Measurements from ENCODE around the gene HSD17B3.
"Not testable (repeated sequence)": the region's sequence is repeated elsewhere in the genome, so short reads cannot be mapped to it uniquely, and the experiment has no call there.

HSD17B3 gene

GRCh38 chr9:96309850-96310249, 7.9 kb upstream of the HSD17B3 start:
- no peak for DNase-seq (ENCODE audit: extremely low read depth in 1 of 2, low read depth in 1 of 2)

GRCh38 chr9:96306958-96307357, 5.0 kb upstream of the HSD17B3 start:
- DNase-seq (ENCODE audit: extremely low read depth in 1 of 2, low read depth in 1 of 2), result not testable (repeated sequence)

- DNase-seq (ENCODE audit: extremely low read depth in 1 of 2, low read depth in 1 of 2), result no peak
Observed at GRCh38 chr9:96305171-96305570, 3.2 kb upstream of the HSD17B3 start.

GRCh38 chr9:96304230-96304629, 2.3 kb upstream of the HSD17B3 start:
- no peak for DNase-seq (ENCODE audit: extremely low read depth in 1 of 2, low read depth in 1 of 2)

- no peak for DNase-seq (ENCODE audit: extremely low read depth in 1 of 2, low read depth in 1 of 2)
Observed at GRCh38 chr9:96299823-96300222, 2.2 kb downstream of the HSD17B3 start.

GRCh38 chr9:96294159-96294545, 7.8 kb downstream of the HSD17B3 start:
- no peak for DNase-seq (ENCODE audit: extremely low read depth in 1 of 2, low read depth in 1 of 2)

- DNase-seq (ENCODE audit: extremely low read depth in 1 of 2, low read depth in 1 of 2), result no peak
Observed at GRCh38 chr9:96293498-96294158, 8.3 kb downstream of the HSD17B3 start.

GRCh38 chr9:96289392-96289791, 12.6 kb downstream of the HSD17B3 start:
- DNase-seq (ENCODE audit: extremely low read depth in 1 of 2, low read depth in 1 of 2), result no peak

GRCh38 chr9:96281641-96282040, 20.3 kb downstream of the HSD17B3 start:
- no peak for DNase-seq (ENCODE audit: extremely low read depth in 1 of 2, low read depth in 1 of 2)

GRCh38 chr9:96279932-96280331, 22.0 kb downstream of the HSD17B3 start:
- no peak for DNase-seq (ENCODE audit: extremely low read depth in 1 of 2, low read depth in 1 of 2)

- no peak for DNase-seq (ENCODE audit: extremely low read depth in 1 of 2, low read depth in 1 of 2)
Observed at GRCh38 chr9:96274939-96275338, 27.0 kb downstream of the HSD17B3 start.

GRCh38 chr9:96270236-96270744, 31.7 kb downstream of the HSD17B3 start:
- no peak for DNase-seq (ENCODE audit: extremely low read depth in 1 of 2, low read depth in 1 of 2)

- DNase-seq (ENCODE audit: extremely low read depth in 1 of 2, low read depth in 1 of 2), result no peak
Observed at GRCh38 chr9:96258967-96259366, 43.0 kb downstream of the HSD17B3 start.

GRCh38 chr9:96256800-96257199, 45.2 kb downstream of the HSD17B3 start:
- DNase-seq (ENCODE audit: extremely low read depth in 1 of 2, low read depth in 1 of 2), result no peak

- no peak for DNase-seq (ENCODE audit: extremely low read depth in 1 of 2, low read depth in 1 of 2)
Observed at GRCh38 chr9:96255698-96256097, 46.3 kb downstream of the HSD17B3 start.

GRCh38 chr9:96253059-96253696, 48.8 kb downstream of the HSD17B3 start:
- no peak for DNase-seq (ENCODE audit: extremely low read depth in 1 of 2, low read depth in 1 of 2)

- DNase-seq (ENCODE audit: extremely low read depth in 1 of 2, low read depth in 1 of 2), result no peak
Observed at GRCh38 chr9:96251451-96251850, 50.5 kb downstream of the HSD17B3 start.

GRCh38 chr9:96249746-96250145, 52.2 kb downstream of the HSD17B3 start:
- DNase-seq (ENCODE audit: extremely low read depth in 1 of 2, low read depth in 1 of 2), result no peak

- DNase-seq (ENCODE audit: extremely low read depth in 1 of 2, low read depth in 1 of 2), result no peak
Observed at GRCh38 chr9:96246267-96246671, 55.7 kb downstream of the HSD17B3 start.

GRCh38 chr9:96245399-96245798, 56.6 kb downstream of the HSD17B3 start:
- DNase-seq (ENCODE audit: extremely low read depth in 1 of 2, low read depth in 1 of 2), result no peak

- no peak for DNase-seq (ENCODE audit: extremely low read depth in 1 of 2, low read depth in 1 of 2)
Observed at GRCh38 chr9:96243778-96244177, 58.2 kb downstream of the HSD17B3 start.

- DNase-seq (ENCODE audit: extremely low read depth in 1 of 2, low read depth in 1 of 2), result no peak
Observed at GRCh38 chr9:96242811-96243210, 59.2 kb downstream of the HSD17B3 start.
